Endothelial cell (in vitro differentiated cells): ENCODE data around the gene FCRL3. TPM values are rescaled to one million over a fixed set of nuclear protein-coding genes. Genes with fewer than 3 reads are reported as not detected.

Source experiments
- DNase-seq: peaks from one replicate; pipeline ENCODE4 v3.0.0; 2021; ENCODE audit warnings: low spot score
- H3K27ac Mint-ChIP-seq: one replicate; pipeline ENCODE4 v1.8.0; 2021; ENCODE audit warnings: mixed read lengths, inconsistent platforms; ENCODE audit not compliant: unreplicated experiment
- H3K27me3 Mint-ChIP-seq: one replicate; pipeline ENCODE4 v1.8.0; 2021; ENCODE audit warnings: mild to moderate bottlenecking, moderate library complexity, mixed read lengths, inconsistent platforms; ENCODE audit not compliant: unreplicated experiment
- H3K36me3 Mint-ChIP-seq: one replicate; pipeline ENCODE4 v1.8.0; 2021; ENCODE audit warnings: mild to moderate bottlenecking, low read depth, mixed read lengths, inconsistent platforms; ENCODE audit not compliant: unreplicated experiment
- H3K4me1 Mint-ChIP-seq: one replicate; pipeline ENCODE4 v1.8.0; 2021; ENCODE audit warnings: mild to moderate bottlenecking, mixed read lengths, inconsistent platforms; ENCODE audit not compliant: unreplicated experiment
- H3K4me3 Mint-ChIP-seq: one replicate; pipeline ENCODE4 v1.8.0; 2021; ENCODE audit warnings: mild to moderate bottlenecking, mixed read lengths, inconsistent platforms; ENCODE audit not compliant: unreplicated experiment
- H3K9me3 Mint-ChIP-seq: one replicate; pipeline ENCODE4 v1.8.0; 2021; ENCODE audit warnings: mixed read lengths, inconsistent platforms; ENCODE audit not compliant: unreplicated experiment
- CTCF ChIP-seq: fragments of 200-600 bp; sonication (generic); IDR thresholded peaks from one replicate; pipeline ENCODE4 v1.5.0; 2021; ENCODE audit warnings: antibody characterized with exemption; ENCODE audit not compliant: unreplicated experiment
- total RNA-seq: library from RNA; stranded (reverse); fragmentation: NEBNext Ultra II Directional; extraction: Animal tissue kit (Norgen Biotek cat#: 25700); gene quantifications from one replicate; pipeline ENCODE4 v1.2.1, GENCODE V29; 2021; ENCODE audit not compliant: unreplicated experiment

The FCRL3 gene
- total RNA-seq, 1 donor from 2014 or later, result not detected

GRCh38 chr1:157700305-157700704 lies 264 bp downstream of the FCRL3 start:
- peaks cover 8% of the 10 kb centered on the region for H3K4me1 Mint-ChIP-seq
- H3K4me3 Mint-ChIP-seq, result no peak overlapping the region
- no peak overlapping the region for H3K27ac Mint-ChIP-seq
- H3K36me3 Mint-ChIP-seq, result no peaks in the 10 kb centered on the region
- H3K27me3 Mint-ChIP-seq, result peaks cover 1% of the 10 kb centered on the region
- no peak for TF ChIP-seq CTCF
- no peaks in the 10 kb centered on the region for H3K9me3 Mint-ChIP-seq
- no peak for DNase-seq

- DNase-seq, result no peak
- Mint-ChIP-seq H3K9me3 (no peaks in the 10 kb centered on the region), H3K27ac (no peak overlapping the region), H3K4me3 (no peak overlapping the region), H3K36me3 (no peaks in the 10 kb centered on the region), H3K27me3 (peaks cover 1% of the 10 kb centered on the region), H3K4me1 (peaks cover 8% of the 10 kb centered on the region)
- no peak for TF ChIP-seq CTCF
These were observed 2.6 kb downstream of the FCRL3 start for GRCh38 chr1:157697781-157698569.

GRCh38 chr1:157696966-157697628 lies 3.5 kb downstream of the FCRL3 start:
- Mint-ChIP-seq H3K36me3 (no peaks in the 10 kb centered on the region), H3K4me1 (peaks cover 8% of the 10 kb centered on the region), H3K9me3 (no peaks in the 10 kb centered on the region), H3K4me3 (no peak overlapping the region), H3K27ac (no peak overlapping the region), H3K27me3 (peaks cover 1% of the 10 kb centered on the region)
- TF ChIP-seq CTCF, result no peak
- no peak for DNase-seq

GRCh38 chr1:157695417-157695816 lies 5.2 kb downstream of the FCRL3 start:
- DNase-seq, result no peak
- Mint-ChIP-seq H3K9me3 (no peaks in the 10 kb centered on the region), H3K36me3 (no peaks in the 10 kb centered on the region), H3K27ac (no peak overlapping the region), H3K4me1 (peaks cover 8% of the 10 kb centered on the region), H3K27me3 (peaks cover 1% of the 10 kb centered on the region), H3K4me3 (no peak overlapping the region)
- TF ChIP-seq CTCF, result no peak
